GM12874 (cell line): Measurements from ENCODE around the gene SNX20.

Experiments
- TF ChIP-seq, protein P1 (sequence below): IDR thresholded peaks from 2 replicates; pipeline ENCODE4 v1.5.1; 2011; ENCODE audit warnings: low read depth, mild to moderate bottlenecking, control low read depth, low read length, moderate library complexity; ENCODE audit not compliant: insufficient read depth

SNX20 gene, protein sequence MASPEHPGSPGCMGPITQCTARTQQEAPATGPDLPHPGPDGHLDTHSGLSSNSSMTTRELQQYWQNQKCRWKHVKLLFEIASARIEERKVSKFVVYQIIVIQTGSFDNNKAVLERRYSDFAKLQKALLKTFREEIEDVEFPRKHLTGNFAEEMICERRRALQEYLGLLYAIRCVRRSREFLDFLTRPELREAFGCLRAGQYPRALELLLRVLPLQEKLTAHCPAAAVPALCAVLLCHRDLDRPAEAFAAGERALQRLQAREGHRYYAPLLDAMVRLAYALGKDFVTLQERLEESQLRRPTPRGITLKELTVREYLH

DNA sequence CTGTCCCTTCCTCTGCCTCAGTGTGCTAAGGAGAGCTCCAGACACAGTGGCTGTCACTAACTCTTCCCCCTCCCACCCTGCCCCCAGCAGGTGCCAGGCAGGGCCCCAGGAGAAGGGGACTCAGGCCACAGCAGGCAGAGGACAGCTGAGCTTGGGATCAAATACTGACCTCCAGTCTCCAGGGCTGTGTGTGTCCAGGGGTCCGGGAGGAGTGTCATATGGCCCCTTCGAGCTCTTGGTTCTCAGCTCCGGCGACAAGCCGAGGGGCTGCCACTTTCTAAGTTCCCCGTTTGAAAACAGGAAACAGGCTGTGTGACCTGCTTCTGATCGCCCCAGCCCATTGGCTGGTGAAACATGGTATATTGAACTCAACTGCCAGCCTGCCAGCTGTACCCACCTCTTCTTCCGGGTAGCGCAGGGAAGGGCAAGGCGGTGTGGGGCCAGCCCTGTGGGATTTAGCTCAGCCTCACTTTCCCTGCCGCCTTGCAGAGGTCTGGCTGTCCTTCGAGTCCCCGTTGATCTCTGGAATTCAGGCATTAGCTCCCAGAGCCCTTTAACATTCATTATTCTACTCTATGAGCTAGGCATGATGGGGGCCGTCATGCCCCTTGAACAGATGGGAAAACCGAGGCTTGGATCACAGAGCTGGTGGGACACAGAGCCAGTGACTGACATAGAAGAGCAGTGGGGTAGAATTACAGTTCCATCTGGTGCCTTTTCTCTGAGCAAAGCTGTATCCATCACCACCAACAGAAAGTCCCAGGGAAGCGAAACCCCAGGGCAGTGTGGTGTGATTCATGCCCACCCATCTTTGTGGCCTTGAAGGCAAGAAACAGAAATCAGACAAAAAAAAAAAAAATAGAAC is at the start of gene SNX20:
Gene SNX20 (minus strand): TSS at position 292 of the 865 bp plus-strand sequence. CDS start 3,786 bp downstream, outside the sequence.
- TF ChIP-seq, protein P1, sequence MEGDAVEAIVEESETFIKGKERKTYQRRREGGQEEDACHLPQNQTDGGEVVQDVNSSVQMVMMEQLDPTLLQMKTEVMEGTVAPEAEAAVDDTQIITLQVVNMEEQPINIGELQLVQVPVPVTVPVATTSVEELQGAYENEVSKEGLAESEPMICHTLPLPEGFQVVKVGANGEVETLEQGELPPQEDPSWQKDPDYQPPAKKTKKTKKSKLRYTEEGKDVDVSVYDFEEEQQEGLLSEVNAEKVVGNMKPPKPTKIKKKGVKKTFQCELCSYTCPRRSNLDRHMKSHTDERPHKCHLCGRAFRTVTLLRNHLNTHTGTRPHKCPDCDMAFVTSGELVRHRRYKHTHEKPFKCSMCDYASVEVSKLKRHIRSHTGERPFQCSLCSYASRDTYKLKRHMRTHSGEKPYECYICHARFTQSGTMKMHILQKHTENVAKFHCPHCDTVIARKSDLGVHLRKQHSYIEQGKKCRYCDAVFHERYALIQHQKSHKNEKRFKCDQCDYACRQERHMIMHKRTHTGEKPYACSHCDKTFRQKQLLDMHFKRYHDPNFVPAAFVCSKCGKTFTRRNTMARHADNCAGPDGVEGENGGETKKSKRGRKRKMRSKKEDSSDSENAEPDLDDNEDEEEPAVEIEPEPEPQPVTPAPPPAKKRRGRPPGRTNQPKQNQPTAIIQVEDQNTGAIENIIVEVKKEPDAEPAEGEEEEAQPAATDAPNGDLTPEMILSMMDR: no peak

DNA sequence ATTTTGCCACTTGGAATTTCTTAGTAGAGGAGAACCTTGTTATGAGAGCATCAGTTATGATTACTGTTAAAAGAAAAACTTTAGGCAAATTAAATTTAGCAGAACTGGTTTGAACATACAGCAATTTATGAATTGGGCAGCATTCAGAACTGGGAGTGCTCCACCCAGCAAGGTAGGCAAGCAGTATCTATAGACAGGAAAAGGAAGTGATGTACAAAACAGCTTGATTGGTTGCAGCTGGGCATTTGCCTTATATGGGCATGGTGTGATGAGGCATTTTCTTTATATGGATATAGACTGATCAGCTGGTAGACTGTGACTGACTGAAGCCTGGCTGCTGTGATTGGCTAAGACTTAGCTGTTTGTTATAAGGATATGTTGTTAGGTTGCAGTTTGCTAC is 43.2 kb upstream of the SNX20 start:
- TF ChIP-seq, protein P1: no peak

DNA sequence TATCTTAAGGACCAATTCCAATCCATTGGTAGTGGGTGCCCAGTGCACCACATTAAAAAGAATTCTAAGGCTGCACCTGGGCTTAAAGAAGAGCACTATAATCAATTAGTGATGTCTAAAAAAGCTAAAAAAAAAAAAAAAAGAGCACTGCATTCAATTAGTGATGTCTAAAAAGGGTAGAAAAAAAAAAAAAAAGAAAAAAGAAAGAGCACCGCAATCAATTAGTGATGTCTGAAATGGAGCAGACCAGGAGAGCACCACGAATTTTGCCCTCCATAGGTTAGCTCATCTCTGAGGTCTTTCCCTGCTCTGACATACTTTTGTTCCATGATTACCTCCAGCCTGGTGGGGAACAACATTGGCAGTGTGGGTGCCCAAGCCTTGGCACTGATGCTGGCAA is 41.8 kb upstream of the SNX20 start:
- TF ChIP-seq, protein P1: no peak

DNA sequence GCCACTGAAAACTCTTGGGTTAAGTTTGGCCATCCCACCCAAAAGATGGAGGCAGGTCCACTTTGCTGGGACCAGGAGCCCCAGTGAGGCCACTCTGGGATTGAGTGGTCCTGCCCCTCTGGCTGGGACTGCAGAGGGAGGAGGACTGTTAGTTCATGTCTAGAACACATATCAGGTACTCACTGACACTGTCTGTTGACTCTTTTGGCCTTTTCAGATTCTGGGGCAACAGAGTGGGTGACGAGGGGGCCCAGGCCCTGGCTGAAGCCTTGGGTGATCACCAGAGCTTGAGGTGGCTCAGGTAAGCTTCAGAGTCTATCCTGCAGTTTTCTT is 41.3 kb upstream of the SNX20 start:
- TF ChIP-seq, protein P1: no peak

DNA sequence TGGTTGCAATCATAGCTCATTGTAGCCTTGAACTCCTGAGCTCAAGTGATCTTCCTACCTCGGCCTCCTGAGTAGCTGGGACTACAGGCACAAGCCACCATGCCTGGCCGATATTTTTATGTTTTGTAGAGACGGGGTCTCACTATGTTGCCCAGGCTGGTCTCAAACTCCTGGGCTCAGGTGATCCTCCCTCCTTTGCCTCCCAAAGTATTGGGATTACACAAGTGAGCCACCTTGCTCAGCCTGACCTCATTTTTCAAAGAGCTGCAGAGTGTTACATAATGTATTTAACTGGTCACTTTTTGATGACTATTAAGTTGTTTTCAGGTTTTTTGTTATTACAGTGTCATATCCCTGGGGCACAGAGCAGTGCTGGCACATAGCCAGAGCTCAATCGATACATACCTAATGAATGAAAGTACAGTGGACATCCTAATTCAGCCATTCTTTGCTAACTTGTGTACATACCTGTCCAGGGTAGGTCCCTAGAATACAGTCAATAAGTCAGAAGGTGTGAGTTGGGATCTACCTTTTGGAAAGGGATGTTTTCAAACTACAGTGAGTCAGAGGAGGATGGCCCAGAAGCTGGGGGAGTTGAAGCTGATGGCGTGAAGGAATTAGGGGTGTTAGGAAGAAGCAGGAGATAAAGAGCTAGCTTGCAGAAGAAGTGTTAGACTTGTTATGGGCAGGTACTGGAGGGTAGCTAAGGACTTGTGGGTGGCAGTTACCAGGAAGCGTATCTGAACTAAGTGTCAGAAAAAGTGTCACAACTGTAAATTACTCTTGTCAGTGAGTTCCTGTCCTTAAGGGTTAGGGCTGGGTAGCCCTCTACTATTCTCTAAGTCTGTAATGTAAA is 40.7 kb upstream of the SNX20 start:
- TF ChIP-seq, protein P1: no peak

DNA sequence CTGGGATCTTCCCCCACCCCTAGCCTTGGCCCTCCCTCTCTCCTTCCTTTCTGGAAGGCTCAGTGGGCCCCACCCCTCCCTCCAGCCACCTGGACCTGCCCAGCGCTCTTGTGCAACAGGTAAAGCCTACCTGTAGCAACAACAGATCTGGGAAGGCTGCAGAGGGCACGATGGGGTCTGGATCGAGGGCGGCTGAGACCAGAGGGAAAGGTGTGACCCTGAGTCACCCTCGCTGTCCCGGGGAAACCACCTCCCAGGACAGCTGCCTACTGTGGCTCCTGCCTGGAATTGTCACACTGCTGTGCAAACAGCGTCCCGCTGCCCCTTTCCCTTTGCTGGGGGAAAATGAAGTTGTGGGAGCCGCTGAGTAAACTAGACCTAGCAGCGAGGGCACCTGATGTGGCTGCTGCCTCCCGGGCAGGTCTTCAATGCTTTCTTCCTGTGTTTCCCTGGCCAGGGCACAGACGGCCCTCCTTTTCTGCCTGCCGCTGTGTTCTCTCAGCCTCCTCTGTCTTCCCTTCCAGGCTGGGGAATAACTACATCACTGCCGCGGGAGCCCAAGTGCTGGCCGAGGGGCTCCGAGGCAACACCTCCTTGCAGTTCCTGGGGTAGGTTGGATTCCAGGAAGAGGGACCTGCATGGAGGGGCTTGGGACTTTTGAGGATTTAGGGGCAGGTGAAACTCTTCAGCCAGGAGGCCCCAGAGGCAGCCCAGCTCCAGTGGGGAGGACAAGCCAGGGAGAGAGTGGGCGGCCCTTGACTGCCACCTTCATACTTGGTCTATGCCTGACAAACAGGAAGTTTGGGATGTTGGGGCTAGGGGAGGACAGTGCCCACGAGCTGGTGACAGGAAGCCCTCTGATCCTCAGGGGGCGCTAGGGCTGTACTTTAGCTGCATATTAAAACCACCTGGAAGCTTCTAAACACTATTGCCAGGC is 38.6 kb upstream of the SNX20 start:
- TF ChIP-seq, protein P1: no peak
